Large intestine (tissue), 3 donors: ENCODE data around the gene SIGLEC10. TPM values are rescaled to one million over a fixed set of nuclear protein-coding genes. Genes with fewer than 3 reads are reported as not detected.

Experiments used
- DNase-seq, 2 donors: peaks; one replicate each; pipeline versions ENCODE4 v3.0.0 to v3.0.0-alpha.2; 2013
- H3K27ac ChIP-seq: one replicate; pipeline ENCODE4 v1.5.1; 2013; ENCODE audit warnings: low read length
- H3K27me3 ChIP-seq: 2 replicates; pipeline ENCODE4 v1.6.1; 2013; ENCODE audit warnings: low read length; ENCODE audit not compliant: control insufficient read depth, insufficient read depth
- H3K36me3 ChIP-seq: 2 replicates; pipeline ENCODE4 v1.6.1; 2013; ENCODE audit warnings: low read length; ENCODE audit not compliant: control insufficient read depth, insufficient read depth
- H3K4me1 ChIP-seq: one replicate; pipeline ENCODE4 v1.6.1; 2013; ENCODE audit warnings: low read length; ENCODE audit not compliant: control insufficient read depth, insufficient read depth
- H3K4me3 ChIP-seq: one replicate; pipeline ENCODE4 v1.5.1; 2013; ENCODE audit warnings: low read length
- H3K9me3 ChIP-seq: one replicate; pipeline ENCODE4 v1.6.1; 2013; ENCODE audit warnings: mild to moderate bottlenecking, low read depth, low read length, moderate library complexity; ENCODE audit not compliant: control insufficient read depth
- WGBS: methylation state at CpG from one replicate; pipeline ENCODE4 v1.1.5; 2013; ENCODE audit warnings: low lambda C conversion rate; ENCODE audit not compliant: insufficient coverage; 5-methylcytosine and 5-hydroxymethylcytosine counted together
- polyA plus RNA-seq: library from polyadenylated mRNA; unstranded; fragments of 120-200 nt; gene quantifications from one replicate; pipeline ENCODE4 v1.2.1, GENCODE V29; 2013

The SIGLEC10 gene
- polyA plus RNA-seq, 1 donor, result 10.5 TPM

- Histone ChIP-seq H3K9me3 (peaks cover under 1% of the 10 kb centered on the region), H3K4me1 (peaks cover 10% of the 10 kb centered on the region), H3K27me3 (no peaks in the 10 kb centered on the region), H3K27ac (no peak overlapping the region), H3K36me3 (no peaks in the 10 kb centered on the region), H3K4me3 (no peak overlapping the region)
- no CpG with 5 or more reads among the region's 2 CpGs for WGBS
- no peak for DNase-seq
Observed at GRCh38 chr19:51396175-51396574, 21.3 kb downstream of the SIGLEC10 start.

GRCh38 chr19:51394050-51394836 lies 23.2 kb downstream of the SIGLEC10 start:
- Histone ChIP-seq H3K4me3 (peak overlapping the region; percentile 42), H3K27ac (peak overlapping the region; percentile 67), H3K36me3 (no peaks in the 10 kb centered on the region), H3K4me1 (peaks cover 25% of the 10 kb centered on the region), H3K27me3 (no peaks in the 10 kb centered on the region), H3K9me3 (no peaks in the 10 kb centered on the region)
- DNase-seq, result peak; percentile 97 to 98
- 0% methylated on average over 5 of the region's 45 CpGs for WGBS

- Histone ChIP-seq H3K9me3 (peaks cover 4% of the 10 kb centered on the region), H3K27ac (no peak overlapping the region), H3K27me3 (no peaks in the 10 kb centered on the region), H3K4me3 (no peak overlapping the region), H3K4me1 (peaks cover 35% of the 10 kb centered on the region), H3K36me3 (no peaks in the 10 kb centered on the region)
- DNase-seq, result no peak
- WGBS, result 100% methylated on average over 1 of the region's 1 CpG
Observed at GRCh38 chr19:51392701-51393100, 24.7 kb downstream of the SIGLEC10 start.

- no peaks in the 10 kb centered on the region for H3K27me3 ChIP-seq
- H3K9me3 ChIP-seq, result peaks cover 4% of the 10 kb centered on the region
- peaks cover 35% of the 10 kb centered on the region for H3K4me1 ChIP-seq
- H3K4me3 ChIP-seq, result peak overlapping the region; percentile 47
- H3K27ac ChIP-seq, result peak overlapping the region; percentile 80
- H3K36me3 ChIP-seq, result no peaks in the 10 kb centered on the region
- WGBS, result 40% methylated on average over 1 of the region's 8 CpGs
- no peak for DNase-seq
Observed at GRCh38 chr19:51391073-51391611, 26.3 kb downstream of the SIGLEC10 start.

- H3K36me3 ChIP-seq, result no peaks in the 10 kb centered on the region
- H3K4me3 ChIP-seq, result peak overlapping the region; percentile 20
- peaks cover 4% of the 10 kb centered on the region for H3K9me3 ChIP-seq
- peak overlapping the region; percentile 80 for H3K27ac ChIP-seq
- peaks cover 31% of the 10 kb centered on the region for H3K4me1 ChIP-seq
- WGBS, result no CpG with 5 or more reads among the region's 14 CpGs
- peak; percentile 78 to 86 for DNase-seq
- no peaks in the 10 kb centered on the region for H3K27me3 ChIP-seq
Observed at GRCh38 chr19:51389143-51389542, 28.3 kb downstream of the SIGLEC10 start.

- Histone ChIP-seq H3K4me3 (no peak within 1 kb of the TSS), H3K9me3 (peaks cover 4% of the 10 kb centered on the region), H3K4me1 (peaks cover 27% of the 10 kb centered on the region), H3K36me3 (no peaks in the 10 kb centered on the region), H3K27me3 (no peaks in the 10 kb centered on the region), H3K27ac (peak within 1 kb of the TSS; percentile 80)
- no CpG with 5 or more reads among the region's 15 CpGs for WGBS
- no peak for DNase-seq
Observed at GRCh38 chr19:51387924-51388389, 29.5 kb downstream of the SIGLEC10 start, which contains the start of gene LIM2. LIM2 (minus strand) TSS chr19:51387974; CDS start chr19:51387443, 531 bp downstream.

- peaks cover 27% of the 10 kb centered on the region for H3K4me1 ChIP-seq
- no peak for DNase-seq
- no peaks in the 10 kb centered on the region for H3K36me3 ChIP-seq
- H3K27ac ChIP-seq, result no peak overlapping the region
- no peaks in the 10 kb centered on the region for H3K27me3 ChIP-seq
- 80% methylated on average over 1 of the region's 14 CpGs for WGBS
- peaks cover 4% of the 10 kb centered on the region for H3K9me3 ChIP-seq
- no peak overlapping the region for H3K4me3 ChIP-seq
Observed at GRCh38 chr19:51386882-51387520, 30.4 kb downstream of the SIGLEC10 start.

- Histone ChIP-seq H3K27me3 (no peaks in the 10 kb centered on the region), H3K9me3 (no peaks in the 10 kb centered on the region), H3K4me3 (no peak overlapping the region), H3K36me3 (no peaks in the 10 kb centered on the region), H3K4me1 (no peaks in the 10 kb centered on the region), H3K27ac (no peak overlapping the region)
- DNase-seq, result no peak
- WGBS, result 100% methylated on average over 1 of the region's 4 CpGs
Observed at GRCh38 chr19:51382004-51382403, 35.4 kb downstream of the SIGLEC10 start.

GRCh38 chr19:51380379-51380778 lies 37.1 kb downstream of the SIGLEC10 start:
- no peaks in the 10 kb centered on the region for H3K4me1 ChIP-seq
- no peaks in the 10 kb centered on the region for H3K9me3 ChIP-seq
- no peaks in the 10 kb centered on the region for H3K27me3 ChIP-seq
- no peak for DNase-seq
- H3K36me3 ChIP-seq, result no peaks in the 10 kb centered on the region
- no CpG with 5 or more reads among the region's 9 CpGs for WGBS
- H3K27ac ChIP-seq, result no peak overlapping the region
- H3K4me3 ChIP-seq, result no peak overlapping the region

GRCh38 chr19:51377422-51377821 lies 40.0 kb downstream of the SIGLEC10 start:
- no peaks in the 10 kb centered on the region for H3K4me1 ChIP-seq
- no peak overlapping the region for H3K4me3 ChIP-seq
- H3K27ac ChIP-seq, result no peak overlapping the region
- no peak for DNase-seq
- no peaks in the 10 kb centered on the region for H3K36me3 ChIP-seq
- no peaks in the 10 kb centered on the region for H3K27me3 ChIP-seq
- no CpG with 5 or more reads among the region's 2 CpGs for WGBS
- no peaks in the 10 kb centered on the region for H3K9me3 ChIP-seq
